ENCODE measurements around the gene TMEM272.

DNA sequence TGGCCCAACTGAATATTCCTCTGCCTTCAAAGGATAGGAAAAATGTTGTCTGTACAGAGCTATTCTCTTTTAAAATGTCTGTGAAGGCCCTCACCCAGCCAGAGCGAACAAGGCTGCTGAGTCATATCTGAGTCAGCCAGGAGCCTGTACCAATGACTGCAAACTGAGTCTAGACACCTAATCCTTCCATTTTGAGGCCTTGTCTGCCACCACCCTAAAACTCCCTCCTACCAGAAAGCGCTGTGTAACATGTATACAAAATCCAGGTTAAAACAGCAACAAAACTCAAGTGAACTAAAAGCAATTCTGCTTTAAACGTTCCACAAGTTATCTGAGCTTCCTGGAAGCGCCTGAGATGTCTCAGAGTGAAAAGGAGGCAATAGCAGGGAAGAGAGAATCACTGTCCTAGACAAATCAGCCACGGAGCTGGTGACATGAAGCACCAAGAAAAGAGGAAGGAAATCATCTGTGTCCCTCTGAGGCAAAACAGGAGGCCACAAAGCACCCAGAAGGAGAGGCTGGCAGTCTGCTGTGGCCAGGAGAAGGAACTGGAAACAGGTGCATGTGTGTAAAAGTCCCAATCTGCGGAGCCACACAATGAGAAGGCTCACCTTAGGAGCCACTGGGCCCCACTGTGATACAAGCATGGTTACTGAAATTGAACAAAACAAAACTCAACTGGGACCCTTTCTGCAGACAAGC is 51.3 kb downstream of the TMEM272 start:
- TF ChIP-seq CTCF (conservative IDR thresholded peaks at IDR 0.05; ENCODE audit: low read depth in 2 of 2), result no peak
- TF ChIP-seq, protein P1, sequence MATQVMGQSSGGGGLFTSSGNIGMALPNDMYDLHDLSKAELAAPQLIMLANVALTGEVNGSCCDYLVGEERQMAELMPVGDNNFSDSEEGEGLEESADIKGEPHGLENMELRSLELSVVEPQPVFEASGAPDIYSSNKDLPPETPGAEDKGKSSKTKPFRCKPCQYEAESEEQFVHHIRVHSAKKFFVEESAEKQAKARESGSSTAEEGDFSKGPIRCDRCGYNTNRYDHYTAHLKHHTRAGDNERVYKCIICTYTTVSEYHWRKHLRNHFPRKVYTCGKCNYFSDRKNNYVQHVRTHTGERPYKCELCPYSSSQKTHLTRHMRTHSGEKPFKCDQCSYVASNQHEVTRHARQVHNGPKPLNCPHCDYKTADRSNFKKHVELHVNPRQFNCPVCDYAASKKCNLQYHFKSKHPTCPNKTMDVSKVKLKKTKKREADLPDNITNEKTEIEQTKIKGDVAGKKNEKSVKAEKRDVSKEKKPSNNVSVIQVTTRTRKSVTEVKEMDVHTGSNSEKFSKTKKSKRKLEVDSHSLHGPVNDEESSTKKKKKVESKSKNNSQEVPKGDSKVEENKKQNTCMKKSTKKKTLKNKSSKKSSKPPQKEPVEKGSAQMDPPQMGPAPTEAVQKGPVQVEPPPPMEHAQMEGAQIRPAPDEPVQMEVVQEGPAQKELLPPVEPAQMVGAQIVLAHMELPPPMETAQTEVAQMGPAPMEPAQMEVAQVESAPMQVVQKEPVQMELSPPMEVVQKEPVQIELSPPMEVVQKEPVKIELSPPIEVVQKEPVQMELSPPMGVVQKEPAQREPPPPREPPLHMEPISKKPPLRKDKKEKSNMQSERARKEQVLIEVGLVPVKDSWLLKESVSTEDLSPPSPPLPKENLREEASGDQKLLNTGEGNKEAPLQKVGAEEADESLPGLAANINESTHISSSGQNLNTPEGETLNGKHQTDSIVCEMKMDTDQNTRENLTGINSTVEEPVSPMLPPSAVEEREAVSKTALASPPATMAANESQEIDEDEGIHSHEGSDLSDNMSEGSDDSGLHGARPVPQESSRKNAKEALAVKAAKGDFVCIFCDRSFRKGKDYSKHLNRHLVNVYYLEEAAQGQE (IDR thresholded peaks at IDR 0.05; ENCODE audit: unreplicated experiment), result no peak
- no peak for TF ChIP-seq EZH2 (IDR thresholded peaks at IDR 0.05; ENCODE audit: low read depth, unreplicated experiment)
- TF ChIP-seq POLR2AphosphoS5 (IDR thresholded peaks at IDR 0.05; ENCODE audit: low read depth), result no peak
- TF ChIP-seq CREB1 (CRISPR knock-in tag; IDR thresholded peaks at IDR 0.05; ENCODE audit: low read depth), result no peak

Data from GM23338 (cell line).